Spinal cord (tissue), 10 donors: Measurements from ENCODE around the gene KCNJ2. TPM values are rescaled to one million over a fixed set of nuclear protein-coding genes. Genes with fewer than 3 reads are reported as not detected.
A peak's percentile ranks its signal among the peaks of the same experiment; 100 is the strongest.

Source experiments
- DNase-seq, 6 donors: peaks; one replicate each; pipeline versions ENCODE4 v3.0.0 to v3.0.0-alpha.2; 2013 to 2015; ENCODE audit warnings: low spot score in 6 of 6, low read depth in 4 of 6
- H3K27ac ChIP-seq: one replicate; pipeline ENCODE4 v1.5.1; 2013; ENCODE audit warnings: low read depth, low read length, control low read depth
- H3K27me3 ChIP-seq: one replicate; pipeline ENCODE4 v1.6.1; 2013; ENCODE audit warnings: low read length; ENCODE audit not compliant: control insufficient read depth, insufficient read depth
- H3K36me3 ChIP-seq: one replicate; pipeline ENCODE4 v1.6.1; 2013; ENCODE audit warnings: low read length; ENCODE audit not compliant: control insufficient read depth, insufficient read depth
- H3K4me1 ChIP-seq: one replicate; pipeline ENCODE4 v1.6.1; 2013; ENCODE audit warnings: low read length; ENCODE audit not compliant: control insufficient read depth, insufficient read depth
- H3K4me3 ChIP-seq: one replicate; pipeline ENCODE4 v1.5.1; 2013; ENCODE audit warnings: low read depth, low read length, control low read depth
- H3K9me3 ChIP-seq: one replicate; pipeline ENCODE4 v1.6.1; 2013; ENCODE audit warnings: low read length; ENCODE audit not compliant: control insufficient read depth, insufficient read depth
- WGBS: methylation state at CpG from one replicate; pipeline ENCODE4 v1.1.5; 2013; ENCODE audit warnings: missing lambda C conversion rate; ENCODE audit not compliant: insufficient coverage; 5-methylcytosine and 5-hydroxymethylcytosine counted together
- polyA plus RNA-seq, 2 donors: library from polyadenylated mRNA; unstranded; fragments of 120-200 nt; gene quantifications; one replicate each; pipeline ENCODE4 v1.2.1, GENCODE V29; 2013; ENCODE audit not compliant: insufficient read length in 2 of 2
- total RNA-seq, 2 donors: library from RNA; depleted of rRNA in 1 of 2; stranded (reverse); fragments of 120-200 nt in 1 of 2; fragments of >200 nt in 1 of 2; gene quantifications; one replicate each; pipeline versions ENCODE4 v1.2.3 to v1.2.4, GENCODE V29; 2013 to 2014
- donor health status: healthy.

KCNJ2 gene
- total and polyA plus RNA-seq, 4 donors: 2.4 to 13.0 (median 6.0) TPM

GRCh38 chr17:70169709-70170597, 621 bp downstream of the KCNJ2 start:
- no peaks in the 10 kb centered on the region for H3K36me3 ChIP-seq
- DNase-seq: peak in 4 of 6 donors; percentile 17 to 77 (median 56)
- H3K27me3 ChIP-seq: peaks cover 8% of the 10 kb centered on the region
- peak overlapping the region; percentile 69 for H3K4me3 ChIP-seq
- H3K9me3 ChIP-seq: no peaks in the 10 kb centered on the region
- peaks cover 14% of the 10 kb centered on the region for H3K4me1 ChIP-seq
- H3K27ac ChIP-seq: peak overlapping the region; percentile 68
- WGBS: 4% methylated on average over 18 of the region's 24 CpGs

- H3K27me3 ChIP-seq: peaks cover 8% of the 10 kb centered on the region
- no peaks in the 10 kb centered on the region for H3K36me3 ChIP-seq
- H3K9me3 ChIP-seq: no peaks in the 10 kb centered on the region
- H3K27ac ChIP-seq: no peak overlapping the region
- 30% methylated on average over 1 of the region's 5 CpGs for WGBS
- no peak overlapping the region for H3K4me3 ChIP-seq
- DNase-seq: peak in 2 of 6 donors; percentile 32 to 49
- H3K4me1 ChIP-seq: peaks cover 14% of the 10 kb centered on the region
These were observed 1.8 kb downstream of the KCNJ2 start for GRCh38 chr17:70171159-70171558.

GRCh38 chr17:70172449-70172848, 3.1 kb downstream of the KCNJ2 start:
- Histone ChIP-seq H3K36me3 (no peaks in the 10 kb centered on the region), H3K9me3 (no peaks in the 10 kb centered on the region), H3K4me3 (no peak overlapping the region), H3K4me1 (peaks cover 14% of the 10 kb centered on the region), H3K27me3 (peaks cover 8% of the 10 kb centered on the region), H3K27ac (no peak overlapping the region)
- WGBS: no CpG with 5 or more reads among the region's 2 CpGs
- DNase-seq: no peak

- H3K27me3 ChIP-seq: peaks cover 8% of the 10 kb centered on the region
- no peaks in the 10 kb centered on the region for H3K9me3 ChIP-seq
- H3K27ac ChIP-seq: no peak overlapping the region
- no CpG with 5 or more reads among the region's 2 CpGs for WGBS
- no peak for DNase-seq
- H3K36me3 ChIP-seq: no peaks in the 10 kb centered on the region
- no peak overlapping the region for H3K4me3 ChIP-seq
- peaks cover 14% of the 10 kb centered on the region for H3K4me1 ChIP-seq
These were observed 3.6 kb downstream of the KCNJ2 start for GRCh38 chr17:70172923-70173322.

GRCh38 chr17:70173681-70174080, 4.3 kb downstream of the KCNJ2 start:
- H3K36me3 ChIP-seq: no peaks in the 10 kb centered on the region
- peaks cover 8% of the 10 kb centered on the region for H3K27me3 ChIP-seq
- no peak overlapping the region for H3K4me3 ChIP-seq
- H3K9me3 ChIP-seq: no peaks in the 10 kb centered on the region
- peaks cover 10% of the 10 kb centered on the region for H3K4me1 ChIP-seq
- DNase-seq: peak in 1 of 6 donors; percentile 53
- H3K27ac ChIP-seq: no peak overlapping the region
- 58% methylated on average over 4 of the region's 4 CpGs for WGBS

DNA sequence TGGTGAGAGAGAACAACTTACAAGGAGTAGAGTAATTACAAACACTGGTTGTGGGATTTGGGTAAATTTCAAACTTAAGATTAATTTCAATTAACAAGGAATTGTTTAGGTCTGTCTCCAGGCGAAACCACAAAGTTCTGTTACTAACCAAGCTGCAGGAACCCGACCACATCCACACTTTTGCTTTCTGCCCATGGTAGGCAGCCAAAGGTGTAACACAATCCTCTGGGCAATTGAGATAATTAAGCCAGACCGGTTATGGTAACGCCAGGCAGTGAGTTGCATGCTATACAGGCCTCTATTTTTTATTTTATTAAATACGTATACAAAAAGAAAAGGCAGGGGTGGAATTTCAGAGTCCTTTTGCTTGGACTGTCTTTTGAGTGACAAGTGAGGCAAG, 12.0 kb downstream of the KCNJ2 start:
- Histone ChIP-seq H3K4me3 (no peak overlapping the region), H3K4me1 (no peaks in the 10 kb centered on the region), H3K27me3 (no peaks in the 10 kb centered on the region), H3K36me3 (no peaks in the 10 kb centered on the region), H3K27ac (no peak overlapping the region), H3K9me3 (no peaks in the 10 kb centered on the region)
- DNase-seq: no peak
- 76% methylated on average over 2 of the region's 5 CpGs for WGBS

- WGBS: 91% methylated on average over 1 of the region's 3 CpGs
- Histone ChIP-seq H3K4me3 (no peak overlapping the region), H3K36me3 (no peaks in the 10 kb centered on the region), H3K27ac (no peak overlapping the region), H3K27me3 (no peaks in the 10 kb centered on the region), H3K9me3 (no peaks in the 10 kb centered on the region), H3K4me1 (no peaks in the 10 kb centered on the region)
- DNase-seq: no peak
These were observed 12.5 kb downstream of the KCNJ2 start for GRCh38 chr17:70181866-70182265.

- no peak overlapping the region for H3K4me3 ChIP-seq
- H3K9me3 ChIP-seq: no peaks in the 10 kb centered on the region
- no peaks in the 10 kb centered on the region for H3K4me1 ChIP-seq
- DNase-seq: no peak
- H3K27me3 ChIP-seq: no peaks in the 10 kb centered on the region
- H3K36me3 ChIP-seq: no peaks in the 10 kb centered on the region
- H3K27ac ChIP-seq: no peak overlapping the region
- no CpG with 5 or more reads among the region's 4 CpGs for WGBS
These were observed 14.2 kb downstream of the KCNJ2 start for GRCh38 chr17:70183508-70183907.

DNA sequence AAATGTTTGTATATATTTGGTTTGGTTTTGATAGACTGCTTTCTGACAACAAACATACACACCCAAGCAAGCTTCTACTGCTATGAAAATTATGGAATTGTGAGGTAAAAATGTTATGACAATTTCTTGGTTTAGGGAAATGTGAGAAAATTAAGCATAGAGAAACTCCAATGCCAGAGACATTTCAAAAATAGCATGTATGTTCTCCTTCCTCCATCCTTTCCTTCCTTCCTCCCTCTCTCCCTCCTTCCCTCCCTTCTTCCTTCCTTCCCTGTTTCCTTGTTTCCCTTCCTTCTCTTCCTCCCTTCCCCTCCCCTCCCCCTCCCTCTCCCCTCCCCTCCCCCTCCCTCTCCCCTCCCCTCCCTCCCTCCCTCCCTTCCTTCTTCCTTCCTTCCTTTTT, 14.9 kb downstream of the KCNJ2 start:
- DNase-seq: no peak
- Histone ChIP-seq H3K27me3 (no peaks in the 10 kb centered on the region), H3K4me1 (no peaks in the 10 kb centered on the region), H3K36me3 (no peaks in the 10 kb centered on the region), H3K9me3 (no peaks in the 10 kb centered on the region), H3K27ac (no peak overlapping the region), H3K4me3 (no peak overlapping the region)

DNA sequence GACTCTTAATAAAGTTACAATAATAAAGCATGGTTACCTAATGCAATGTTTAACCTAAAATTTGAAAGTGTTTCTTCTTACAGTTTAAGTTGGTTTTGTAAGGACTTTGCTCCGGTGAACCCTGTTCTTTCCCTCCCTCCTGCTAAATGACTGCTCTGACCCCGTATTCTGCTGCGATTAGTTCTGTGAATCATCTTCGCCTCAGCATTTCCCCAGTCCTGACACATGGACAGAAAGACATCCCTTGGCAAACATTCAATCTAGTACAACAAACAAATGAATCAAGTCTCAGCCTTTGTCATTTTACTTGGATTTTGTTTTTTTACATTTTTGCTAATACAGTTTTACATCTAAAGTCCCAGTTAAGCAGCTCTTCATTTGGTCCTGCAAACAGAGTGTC, 15.4 kb downstream of the KCNJ2 start:
- Histone ChIP-seq H3K27ac (no peak overlapping the region), H3K36me3 (no peaks in the 10 kb centered on the region), H3K4me3 (no peak overlapping the region), H3K9me3 (no peaks in the 10 kb centered on the region), H3K27me3 (no peaks in the 10 kb centered on the region), H3K4me1 (no peaks in the 10 kb centered on the region)
- 87% methylated on average over 4 of the region's 4 CpGs for WGBS
- DNase-seq: no peak
